MG63 (cell line): ENCODE data around the gene COMMD3. TPM values are rescaled to one million over a fixed set of nuclear protein-coding genes. Genes with fewer than 3 reads are reported as not detected.
A peak's percentile ranks its signal among the peaks of the same experiment; 100 is the strongest.

Experiments
- DNase-seq: peaks from one replicate; pipeline ENCODE4 v3.0.0-alpha.2; 2020
- H3K27me3 ChIP-seq: fragments of 250-450 bp; sonication (Bioruptor Pico); 2 replicates; pipeline ENCODE4 v1.5.1; 2020; ENCODE audit warnings: mild to moderate bottlenecking, moderate library complexity
- H3K36me3 ChIP-seq: fragments of 250-450 bp; sonication (Bioruptor Pico); 2 replicates; pipeline ENCODE4 v1.5.1; 2020; ENCODE audit warnings: mild to moderate bottlenecking, moderate library complexity
- H3K4me3 ChIP-seq: fragments of 250-450 bp; sonication (Bioruptor Pico); 2 replicates; pipeline ENCODE4 v1.5.1; 2020; ENCODE audit warnings: mild to moderate bottlenecking, moderate library complexity
- H3K9me3 ChIP-seq: fragments of 250-450 bp; sonication (Bioruptor Pico); 2 replicates; pipeline ENCODE4 v1.5.1; 2020; ENCODE audit warnings: mild to moderate bottlenecking, moderate library complexity
- total RNA-seq: library from RNA; depleted of rRNA; stranded (reverse); fragments of >200 nt; shearing (Covaris generic); gene quantifications from 2 replicates; pipeline ENCODE4 v1.2.3, GENCODE V29; 2014; ENCODE audit warnings: low replicate concordance

The COMMD3 gene
- total RNA-seq, 1 experiment from 2014 or later: 43.5 TPM

DNA sequence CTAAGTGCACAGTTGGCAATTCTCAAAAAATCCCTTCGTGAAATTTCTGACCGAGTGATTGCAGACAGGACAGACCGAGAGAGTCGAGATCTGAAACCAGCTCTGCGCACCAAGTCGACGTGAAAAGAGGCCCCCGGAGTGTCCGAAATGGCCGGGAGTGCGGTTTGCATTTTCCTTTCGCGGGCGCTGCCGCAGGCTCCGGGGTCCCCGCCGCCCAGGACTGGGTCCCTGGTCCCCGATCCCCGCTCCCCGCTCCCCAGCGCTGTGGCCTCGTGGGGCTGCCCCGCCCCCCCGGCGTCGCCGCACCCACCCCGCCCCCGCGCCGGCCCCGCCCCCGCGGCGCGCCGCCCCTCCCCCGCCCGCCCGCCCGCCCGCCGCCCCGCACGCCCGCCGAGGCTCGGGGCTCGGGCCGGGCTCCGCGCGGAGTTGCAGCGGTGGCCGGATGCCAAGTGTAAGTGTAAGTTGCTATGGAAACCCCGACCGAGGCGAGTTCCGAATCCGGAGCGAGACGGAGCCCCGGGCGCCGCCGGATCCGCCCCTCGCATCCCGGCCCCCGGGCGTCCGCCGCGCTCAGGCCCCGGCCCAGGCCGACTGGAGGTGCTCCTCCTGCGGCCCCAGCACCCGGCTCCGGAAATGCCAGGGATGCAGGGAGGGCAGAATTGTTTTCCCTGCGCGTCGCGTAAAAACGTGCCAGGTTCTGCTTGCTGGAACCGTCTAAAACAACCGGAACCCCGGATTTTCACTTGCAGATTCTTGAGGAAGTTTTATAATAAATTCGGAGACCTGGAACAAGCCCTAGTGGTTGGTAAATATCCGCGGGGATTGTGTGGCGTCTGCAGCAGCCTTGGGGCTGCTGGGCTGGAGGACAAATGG is 9.3 kb downstream of the COMMD3 start:
- Histone ChIP-seq H3K4me3 (peak overlapping the region; percentile 55), H3K36me3 (peaks cover 30% of the 10 kb centered on the region), H3K27me3 (peaks cover 23% of the 10 kb centered on the region), H3K9me3 (no peaks in the 10 kb centered on the region)
- peak; percentile 73 for DNase-seq

DNA sequence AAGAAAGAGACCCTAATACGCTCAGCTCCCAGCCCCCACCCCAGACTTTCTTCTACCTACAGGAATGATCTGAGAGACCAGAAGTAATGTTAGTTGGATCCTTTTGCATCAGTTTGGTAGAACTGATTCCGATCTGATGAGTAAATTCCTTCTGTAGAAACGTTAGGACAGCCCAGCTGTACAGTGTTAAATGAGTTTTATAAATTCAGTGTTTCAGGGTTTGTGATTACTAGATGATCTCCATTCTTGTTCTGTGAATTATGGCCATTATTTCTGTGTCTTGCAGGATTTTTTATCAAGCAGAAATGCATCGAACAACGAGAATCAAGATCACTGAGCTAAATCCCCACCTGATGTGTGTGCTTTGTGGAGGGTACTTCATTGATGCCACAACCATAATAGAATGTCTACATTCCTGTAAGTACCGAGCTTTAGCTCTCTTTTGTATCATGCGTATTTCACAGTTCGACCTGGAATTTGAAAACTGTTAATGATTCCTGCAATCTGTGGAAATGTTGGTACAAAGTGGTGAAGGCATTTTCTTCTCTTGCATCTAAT is 10.0 kb downstream of the COMMD3 start:
- Histone ChIP-seq H3K36me3 (peaks cover 30% of the 10 kb centered on the region), H3K9me3 (no peaks in the 10 kb centered on the region), H3K4me3 (peak overlapping the region; percentile 55), H3K27me3 (peaks cover 23% of the 10 kb centered on the region)
- DNase-seq: no peak

DNA sequence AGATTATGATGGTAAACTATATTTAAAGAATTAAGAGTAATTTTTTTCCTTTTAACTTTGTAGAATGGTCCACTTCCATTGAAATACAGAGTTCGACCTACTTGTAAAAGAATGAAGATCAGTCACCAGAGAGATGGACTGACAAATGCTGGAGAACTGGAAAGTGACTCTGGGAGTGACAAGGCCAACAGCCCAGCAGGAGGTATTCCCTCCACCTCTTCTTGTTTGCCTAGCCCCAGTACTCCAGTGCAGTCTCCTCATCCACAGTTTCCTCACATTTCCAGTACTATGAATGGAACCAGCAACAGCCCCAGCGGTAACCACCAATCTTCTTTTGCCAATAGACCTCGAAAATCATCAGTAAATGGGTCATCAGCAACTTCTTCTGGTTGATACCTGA is 13.0 kb downstream of the COMMD3 start:
- Histone ChIP-seq H3K4me3 (no peak overlapping the region), H3K36me3 (peaks cover 30% of the 10 kb centered on the region), H3K27me3 (peaks cover 3% of the 10 kb centered on the region; the same call in 1 of the 2 replicates), H3K9me3 (no peaks in the 10 kb centered on the region)
- DNase-seq: no peak

DNA sequence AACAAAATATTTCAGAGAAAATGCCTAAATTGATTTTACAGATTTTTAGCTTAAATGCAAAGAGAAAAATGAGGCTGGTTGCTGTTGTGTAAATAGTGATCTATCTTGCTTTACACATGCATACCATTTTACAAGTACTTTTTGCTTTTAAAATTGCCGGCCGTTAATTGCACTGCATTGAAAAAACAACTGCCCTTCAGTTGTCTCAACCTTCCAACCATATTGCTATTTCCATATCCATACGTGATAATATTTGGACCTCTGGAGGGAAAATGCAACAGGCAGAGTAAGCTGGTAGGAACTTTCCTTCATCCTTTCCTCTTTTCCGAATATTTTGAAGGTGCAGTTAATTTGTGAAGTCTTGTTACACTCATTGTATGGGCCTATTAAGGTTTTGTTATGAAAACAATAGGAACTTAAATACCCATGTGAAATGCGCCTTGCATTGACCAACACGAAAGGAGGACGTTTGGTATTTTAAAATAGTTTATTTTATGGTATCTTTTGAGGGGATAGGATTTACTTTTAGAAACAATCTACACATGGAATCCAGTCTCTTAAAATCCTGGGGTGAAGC is 16.0 kb downstream of the COMMD3 start:
- no peak for DNase-seq
- H3K4me3 ChIP-seq: no peak overlapping the region
- no peaks in the 10 kb centered on the region for H3K9me3 ChIP-seq
- H3K36me3 ChIP-seq: peaks cover 20% of the 10 kb centered on the region
- peaks cover 15% of the 10 kb centered on the region for H3K27me3 ChIP-seq

DNA sequence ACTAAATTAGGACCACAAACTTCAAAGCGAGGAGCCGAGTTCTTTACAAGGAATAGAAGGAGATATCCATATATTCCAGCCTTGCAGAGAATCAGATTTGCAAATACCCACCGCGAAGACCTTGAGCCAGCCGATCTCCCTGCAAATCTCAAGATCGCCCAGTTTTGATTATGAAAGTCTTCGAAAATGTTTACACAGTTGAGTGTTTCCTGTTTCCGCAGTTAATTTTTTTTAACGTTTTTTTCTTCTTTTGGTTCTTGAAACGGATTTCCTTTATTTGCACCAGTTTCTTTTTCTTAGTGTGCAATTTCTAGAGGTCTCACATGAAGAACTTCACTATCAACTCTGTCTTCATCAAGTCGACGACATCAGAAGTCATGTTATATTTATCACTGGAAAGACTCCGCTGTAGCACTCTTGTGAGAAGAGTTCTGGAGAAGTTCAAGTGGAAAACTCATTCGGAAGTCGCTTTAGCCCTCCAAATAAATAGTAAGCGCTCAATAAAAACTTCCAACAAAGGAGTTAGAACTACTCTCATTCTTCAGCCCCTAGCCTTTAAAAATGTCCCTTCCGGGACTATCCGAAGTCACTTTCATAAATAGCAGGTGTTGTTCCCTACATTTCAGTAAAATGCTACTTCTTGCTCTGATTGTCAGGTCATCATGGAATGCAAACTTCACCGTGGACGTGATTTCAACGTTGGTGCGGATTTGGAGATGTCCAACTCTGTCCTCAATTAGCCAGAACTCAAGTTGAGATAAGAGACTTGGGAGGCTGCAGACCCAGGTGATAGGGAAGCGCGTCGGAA is 17.2 kb downstream of the COMMD3 start:
- Histone ChIP-seq H3K9me3 (no peaks in the 10 kb centered on the region), H3K4me3 (no peak overlapping the region)
- DNase-seq: no peak

DNA sequence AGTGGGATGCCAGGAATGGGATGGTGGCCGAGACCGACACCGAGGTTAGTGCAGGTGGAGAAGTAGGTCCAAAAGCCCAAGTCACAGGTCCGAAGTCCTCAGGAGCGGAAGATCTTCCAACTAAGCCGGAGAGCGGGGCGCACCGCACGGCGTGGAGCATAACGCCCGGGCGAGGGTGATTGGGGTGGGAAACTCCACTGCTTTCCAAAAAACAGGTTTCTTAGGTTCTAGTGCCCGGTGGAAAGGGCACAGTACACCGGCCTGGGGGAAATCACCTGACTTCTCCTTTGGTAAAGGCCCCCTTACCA is 17.7 kb downstream of the COMMD3 start:
- DNase-seq: no peak
- H3K36me3 ChIP-seq: peaks cover 12% of the 10 kb centered on the region
- peaks cover 33% of the 10 kb centered on the region for H3K27me3 ChIP-seq
- no peaks in the 10 kb centered on the region for H3K9me3 ChIP-seq
- no peak overlapping the region for H3K4me3 ChIP-seq

More for the DNA sequence above, 17.2 kb downstream of the COMMD3 start:
- Histone ChIP-seq H3K36me3 (peaks cover 15% of the 10 kb centered on the region), H3K27me3 (peaks cover 27% of the 10 kb centered on the region)

DNA sequence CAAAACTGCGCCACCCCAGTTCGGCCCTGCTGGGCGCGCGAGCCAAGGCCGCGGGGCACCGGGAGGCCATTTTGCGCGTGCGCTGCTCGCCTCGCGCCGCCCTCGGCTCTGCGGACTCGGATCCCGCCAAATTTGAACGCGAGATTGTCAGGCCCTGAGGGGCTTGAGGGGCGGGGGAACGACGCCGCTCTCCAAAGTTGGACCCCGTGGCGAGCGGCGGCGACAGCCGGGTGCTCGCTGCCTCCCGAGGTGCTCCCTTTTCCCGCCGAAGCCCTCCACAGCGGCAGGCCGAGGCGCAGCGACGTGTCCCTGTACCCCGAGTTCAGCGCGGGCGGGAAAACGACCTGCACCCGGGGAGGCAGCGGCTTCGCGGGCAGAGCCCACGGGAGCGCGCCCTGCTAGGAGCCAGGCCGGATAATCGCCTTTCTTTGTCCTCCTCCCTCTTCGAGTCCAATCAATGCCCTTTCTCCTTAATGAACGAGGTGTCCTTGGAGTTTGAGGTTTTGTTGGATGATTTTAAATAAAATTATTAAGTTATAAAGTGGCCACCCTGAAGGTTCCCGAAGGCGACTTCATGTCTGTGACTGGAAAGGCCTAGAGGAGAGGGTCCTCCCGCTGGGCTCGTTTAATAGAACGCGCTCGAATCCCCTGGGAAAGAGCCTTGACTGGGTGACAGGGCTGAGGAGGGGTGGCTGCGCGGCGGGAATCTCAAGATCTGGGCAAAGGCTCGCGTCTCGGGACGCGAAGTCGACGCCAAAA is 18.4 kb downstream of the COMMD3 start:
- Histone ChIP-seq H3K9me3 (no peaks in the 10 kb centered on the region), H3K27me3 (peaks cover 39% of the 10 kb centered on the region)
- DNase-seq: no peak

DNA sequence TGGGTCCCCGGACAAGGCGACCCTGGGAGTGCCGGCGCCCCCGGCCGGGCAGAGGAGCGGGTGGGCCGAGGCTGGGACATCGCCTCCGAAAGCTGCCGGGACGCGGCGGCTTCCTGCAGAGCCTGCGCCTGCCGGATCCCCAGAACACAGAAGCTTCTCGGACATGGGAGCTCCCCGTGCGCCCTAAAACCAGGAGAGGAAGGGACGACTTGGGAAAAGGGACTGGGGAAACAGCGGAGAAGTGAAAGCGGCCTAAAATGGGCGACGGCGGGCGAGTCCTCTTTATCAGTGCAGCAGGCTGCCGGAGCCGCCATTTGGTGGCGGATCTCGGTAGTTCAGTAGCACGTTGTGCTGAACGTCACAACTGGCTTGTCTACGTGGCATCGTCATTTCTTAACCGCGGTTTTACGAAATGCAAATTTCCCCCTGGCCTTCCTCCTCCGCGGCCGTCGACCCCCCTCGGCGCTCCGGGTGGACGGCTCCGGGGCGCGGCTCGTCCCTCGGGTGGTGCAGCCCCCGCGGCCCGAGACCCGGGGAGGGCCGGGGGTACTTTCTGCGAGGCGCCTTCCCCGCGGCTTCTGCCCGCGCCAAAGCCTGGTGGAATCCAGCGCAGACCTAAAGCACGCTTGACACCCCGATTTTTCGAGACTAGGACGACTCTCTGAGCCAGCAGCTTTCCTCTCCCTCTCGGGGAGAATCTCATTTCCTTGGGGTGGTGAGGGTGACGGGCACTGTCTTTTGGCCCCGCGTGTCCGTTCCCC is 19.2 kb downstream of the COMMD3 start:
- H3K27me3 ChIP-seq: peaks cover 42% of the 10 kb centered on the region
- no peak overlapping the region for H3K4me3 ChIP-seq
- H3K36me3 ChIP-seq: no peaks in the 10 kb centered on the region
- DNase-seq: no peak
- H3K9me3 ChIP-seq: no peaks in the 10 kb centered on the region

More for the DNA sequence above, 18.4 kb downstream of the COMMD3 start:
- Histone ChIP-seq H3K4me3 (no peak overlapping the region), H3K36me3 (peaks cover 5% of the 10 kb centered on the region)

DNA sequence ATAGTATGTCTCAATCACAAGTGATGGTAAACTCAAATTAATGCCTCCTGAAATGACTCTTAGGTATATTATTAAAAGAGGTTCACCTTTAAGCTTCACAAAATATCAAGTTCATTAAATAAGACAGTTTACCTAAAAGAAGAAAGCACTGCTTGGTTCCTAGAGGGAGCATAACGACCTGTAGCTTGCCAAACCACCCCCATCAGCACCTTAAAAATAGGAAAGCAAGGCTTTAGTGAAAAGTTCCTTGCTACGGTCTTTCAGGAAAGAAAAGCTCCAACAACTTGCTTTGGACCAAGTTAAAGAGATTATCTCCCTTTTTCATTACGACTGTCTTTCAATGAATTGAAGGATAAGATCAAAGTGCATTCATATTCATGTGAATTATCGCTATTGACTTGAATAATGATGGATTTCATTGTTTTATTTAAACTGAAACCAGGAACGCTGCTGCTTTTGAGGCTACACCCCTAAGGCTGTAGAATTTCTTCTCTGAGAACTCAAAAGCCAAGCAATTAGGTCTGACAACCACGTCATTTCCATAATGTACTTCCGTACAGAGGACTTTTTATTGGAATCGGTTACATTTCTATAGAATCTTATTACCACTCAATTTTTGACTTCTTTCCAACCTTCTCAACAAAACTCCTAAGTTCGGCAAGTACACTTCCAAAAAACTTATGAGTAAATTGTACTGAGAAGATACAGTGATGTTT is 22.2 kb downstream of the COMMD3 start:
- Histone ChIP-seq H3K27me3 (peaks cover 66% of the 10 kb centered on the region), H3K36me3 (no peaks in the 10 kb centered on the region), H3K4me3 (no peak overlapping the region), H3K9me3 (no peaks in the 10 kb centered on the region)
- no peak for DNase-seq

DNA sequence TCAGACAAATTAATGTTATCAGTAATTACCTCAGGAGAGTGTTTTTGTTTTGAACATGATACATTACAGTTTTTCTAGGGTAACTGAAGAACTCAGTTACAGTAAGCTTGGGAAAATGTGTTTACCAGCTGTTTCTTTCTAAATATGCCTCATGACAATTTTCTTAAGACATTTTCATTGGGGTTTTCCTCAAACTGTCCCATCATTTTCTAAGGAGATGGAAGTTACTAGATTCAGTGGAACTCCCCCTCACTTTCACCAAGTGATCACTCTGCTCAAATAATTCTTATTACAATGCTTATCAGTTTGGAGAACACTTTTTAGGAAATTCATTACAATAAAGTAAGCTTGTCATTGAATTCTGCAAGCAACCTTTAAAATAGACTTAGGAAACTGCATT is 22.7 kb downstream of the COMMD3 start:
- peaks cover 72% of the 10 kb centered on the region for H3K27me3 ChIP-seq
- H3K36me3 ChIP-seq: no peaks in the 10 kb centered on the region
- no peaks in the 10 kb centered on the region for H3K9me3 ChIP-seq
- H3K4me3 ChIP-seq: no peak overlapping the region
- no peak for DNase-seq

DNA sequence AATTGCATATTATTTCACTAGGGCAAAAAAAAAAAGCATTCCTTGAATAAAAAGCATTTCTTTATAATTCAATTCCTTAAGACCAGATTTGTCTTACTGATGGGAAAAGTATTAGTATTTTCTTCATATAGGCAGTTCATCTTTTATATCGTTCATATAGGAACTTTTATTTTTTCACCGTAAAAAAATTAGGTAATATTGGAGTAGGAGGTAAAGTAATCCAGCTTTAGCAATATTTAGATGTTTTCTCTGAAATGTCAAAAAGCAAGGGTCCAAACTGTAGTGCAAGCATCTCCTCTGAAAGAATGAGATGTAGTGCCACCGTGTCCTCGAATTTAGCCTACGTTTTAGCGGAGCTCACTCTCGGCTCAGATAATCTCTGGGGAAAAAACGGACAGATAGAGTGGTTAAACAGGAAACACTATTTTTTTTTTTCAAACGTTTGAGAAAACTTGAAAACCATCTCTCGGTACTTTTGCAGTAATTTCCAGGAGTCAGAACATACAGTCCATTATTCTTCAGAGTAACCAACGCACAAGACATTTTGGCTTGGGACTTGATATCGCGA is 23.7 kb downstream of the COMMD3 start:
- no peaks in the 10 kb centered on the region for H3K36me3 ChIP-seq
- H3K4me3 ChIP-seq: peak overlapping the region; percentile 75
- H3K27me3 ChIP-seq: peaks cover 81% of the 10 kb centered on the region
- no peak for DNase-seq
- no peaks in the 10 kb centered on the region for H3K9me3 ChIP-seq

DNA sequence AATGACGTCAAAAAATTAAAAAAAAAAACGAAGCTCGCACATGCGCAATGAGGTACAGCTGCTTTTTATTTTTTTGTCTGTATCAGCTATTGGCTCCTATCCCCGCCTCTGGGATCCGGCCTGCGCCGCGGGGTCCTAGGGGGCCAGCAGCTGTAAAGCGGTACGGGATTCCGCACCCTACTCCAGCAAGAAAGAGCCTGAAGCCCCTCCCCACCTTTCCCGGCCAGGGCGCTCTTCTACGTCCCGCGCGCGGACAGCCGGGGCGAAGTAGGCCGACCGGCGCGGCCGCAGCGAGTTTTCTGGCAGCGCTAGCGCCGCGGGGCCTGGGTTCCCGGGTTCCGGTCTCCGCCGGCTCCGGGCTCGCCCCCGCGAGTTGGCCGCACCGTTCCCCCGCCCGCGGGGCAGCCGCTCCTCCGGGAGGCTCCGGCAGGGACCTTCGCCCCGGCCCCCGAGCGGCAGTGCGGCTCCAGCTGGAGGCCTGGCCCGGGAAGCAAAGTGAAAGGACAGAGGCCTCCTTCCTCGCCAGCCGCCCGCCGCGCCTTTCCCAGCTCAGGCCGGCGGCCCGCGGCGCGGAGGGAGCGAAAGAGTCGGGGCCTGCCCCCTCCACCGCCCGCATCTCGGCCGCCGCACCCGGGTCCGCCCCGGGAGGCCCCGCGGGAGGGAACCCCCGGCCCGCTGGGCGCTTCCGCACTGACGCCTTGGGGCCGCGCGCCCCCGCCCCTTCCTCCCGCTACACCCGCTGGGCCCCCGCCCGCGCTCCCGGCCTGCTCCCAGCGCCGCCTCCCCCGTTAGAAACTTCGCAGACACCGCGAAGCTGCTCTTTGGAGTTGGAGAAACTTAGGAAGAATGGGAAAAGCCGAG is 24.4 kb downstream of the COMMD3 start:
- H3K27me3 ChIP-seq: peaks cover 88% of the 10 kb centered on the region

DNA sequence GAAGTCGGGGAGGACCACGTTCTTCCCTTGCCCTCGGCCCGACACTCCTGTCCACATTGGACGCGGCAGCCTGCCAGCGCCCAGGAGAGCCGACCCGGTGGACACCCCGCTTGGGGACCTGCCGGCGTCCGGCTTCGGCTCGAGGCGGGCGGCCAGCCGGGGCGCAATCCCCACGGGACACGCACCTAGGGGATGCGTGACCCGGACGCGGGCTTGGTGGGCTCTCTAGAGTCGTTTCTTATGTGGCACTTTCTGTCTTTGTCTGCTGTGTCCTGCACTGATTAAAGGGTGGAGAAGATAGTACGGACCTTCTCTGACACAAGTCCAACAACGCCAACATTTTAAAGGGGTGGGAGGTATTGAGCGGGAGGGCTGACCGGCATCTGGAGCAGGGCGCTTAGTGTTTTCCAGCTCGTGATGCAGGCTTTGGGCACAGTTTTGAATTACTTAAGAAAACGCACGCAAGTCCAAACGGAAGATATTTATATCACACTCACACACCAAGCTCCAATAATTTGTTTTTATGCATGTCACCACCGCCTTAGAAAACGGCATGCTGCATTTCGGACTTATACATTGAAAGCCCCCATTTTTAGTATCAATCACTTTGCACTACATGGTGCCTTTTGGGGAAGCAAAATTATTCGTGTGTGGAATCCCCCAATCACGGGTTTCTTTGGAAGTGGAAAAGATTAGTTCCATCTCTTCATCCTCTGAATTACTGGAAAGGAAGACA is 25.2 kb downstream of the COMMD3 start:
- Histone ChIP-seq H3K36me3 (no peaks in the 10 kb centered on the region), H3K9me3 (no peaks in the 10 kb centered on the region), H3K27me3 (peaks cover 89% of the 10 kb centered on the region), H3K4me3 (peak overlapping the region; percentile 75)
- peak; percentile 12 for DNase-seq

More for the DNA sequence above, 24.4 kb downstream of the COMMD3 start:
- Histone ChIP-seq H3K4me3 (peak overlapping the region; percentile 75), H3K36me3 (no peaks in the 10 kb centered on the region), H3K9me3 (no peaks in the 10 kb centered on the region)
- DNase-seq: peak; percentile 68

DNA sequence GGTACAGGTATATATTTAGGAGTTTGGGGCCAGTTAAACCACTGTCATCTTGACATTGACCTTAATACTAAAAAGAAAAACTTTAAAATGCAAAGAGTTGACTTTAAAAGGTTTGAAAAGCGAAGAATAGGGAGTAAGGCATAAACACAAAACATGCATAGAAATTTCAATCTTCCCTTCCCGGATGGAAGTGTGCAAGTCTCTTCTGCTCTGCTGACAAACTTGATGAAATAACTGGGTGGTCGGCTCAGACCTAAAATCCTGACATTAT is 25.7 kb downstream of the COMMD3 start:
- no peak for DNase-seq
- Histone ChIP-seq H3K4me3 (no peak overlapping the region), H3K27me3 (peaks cover 89% of the 10 kb centered on the region), H3K36me3 (no peaks in the 10 kb centered on the region), H3K9me3 (no peaks in the 10 kb centered on the region)
